Measurements from ENCODE around the gene TIGD1. TPM values are rescaled to one million over a fixed set of nuclear protein-coding genes. Genes with fewer than 3 reads are reported as not detected.
A peak's percentile ranks its signal among the peaks of the same experiment; 100 is the strongest.

Gene TIGD1
- total RNA-seq, 1 experiment from 2014 or later, result 6.0 TPM

- ATAC-seq (no peak), DNase-seq (ENCODE audit: low read depth, low spot score) (no peak)
- H3K4me2 ChIP-seq (ENCODE audit: low read length), result no peak overlapping the region
- BruUV-seq (replicated peaks), result no TSS peak
- RAD21 ChIA-PET (ENCODE audit: low non-redundant PET in 1 of 2, low total read pairs in 2 of 2, uncharacterized antibody in 2 of 2, unreplicated experiment in 2 of 2), result no interaction called here
- CTCF ChIA-PET, result no interaction called here
- H3K27ac ChIP-seq (ENCODE audit: low read depth, low read length), result no peak overlapping the region
- no peaks in the 10 kb centered on the region for H3K4me1 ChIP-seq (ENCODE audit: control insufficient read depth in 1 of 2, insufficient read depth in 2 of 2, low read length in 2 of 2)
- no peaks in the 10 kb centered on the region for H3K27me3 ChIP-seq (ENCODE audit: insufficient read depth, low read length)
- no peaks in the 10 kb centered on the region for H3K9me2 ChIP-seq (ENCODE audit: insufficient read depth)
- intact Hi-C loops (cut with micrococcal nuclease), result no loop called here
- POLR2A ChIA-PET, result no interaction called here
- H3K79me2 ChIP-seq (ENCODE audit: insufficient read depth, low read length), result no peaks in the 10 kb centered on the region
- H3K9me3 ChIP-seq (ENCODE audit: control insufficient read depth in 1 of 2, insufficient read depth in 1 of 2, low read depth in 1 of 2, low read length in 2 of 2), result no peaks in the 10 kb centered on the region
- H2AFZ ChIP-seq (ENCODE audit: low read depth, low read length, poor library complexity, severe bottlenecking), result no peak overlapping the region
- H3K36me3 ChIP-seq (ENCODE audit: control insufficient read depth in 1 of 2, insufficient read depth in 2 of 2, low read length in 2 of 2), result no peaks in the 10 kb centered on the region
- no peak overlapping the region for H3K9ac ChIP-seq (ENCODE audit: low read length)
- H3K4me3 ChIP-seq (replicated peaks in 1 of 2; ENCODE audit: low read depth in 1 of 2, low read length in 2 of 2), result no peak overlapping the region
- TF ChIP-seq CTCF (IDR thresholded peaks at IDR 0.05 in 2 of 3, conservative IDR thresholded peaks at IDR 0.05 in 1 of 3; ENCODE audit: borderline replicate concordance in 1 of 3, insufficient read depth in 1 of 3, low read depth in 2 of 3, low read length in 2 of 3) (peak in 2 of 3 experiments; percentile 12 to 20; a peak in 1 of 6 replicates), CBX3 (IDR thresholded peaks at IDR 0.05; ENCODE audit: low read depth) (no peak)
- no peaks in the 10 kb centered on the region for H4K20me1 ChIP-seq (ENCODE audit: insufficient read depth)
These were observed 42.1 kb downstream of the TIGD1 start for GRCh38 chr2:232508251-232508650.

- CTCF ChIA-PET, result no interaction called here
- BruUV-seq (replicated peaks), result no TSS peak
- ATAC-seq, result no peak
These were observed 43.6 kb downstream of the TIGD1 start for GRCh38 chr2:232506709-232507108.

More at GRCh38 chr2:232506709-232507108, 43.6 kb downstream of the TIGD1 start:
- Histone ChIP-seq H3K4me2 (ENCODE audit: low read length) (no peak overlapping the region), H3K36me3 (ENCODE audit: control insufficient read depth in 1 of 2, insufficient read depth in 2 of 2, low read length in 2 of 2) (no peaks in the 10 kb centered on the region), H3K4me1 (ENCODE audit: control insufficient read depth in 1 of 2, insufficient read depth in 2 of 2, low read length in 2 of 2) (no peaks in the 10 kb centered on the region), H2AFZ (ENCODE audit: low read depth, low read length, poor library complexity, severe bottlenecking) (no peak overlapping the region), H3K27ac (ENCODE audit: low read depth, low read length) (no peak overlapping the region), H3K9me3 (ENCODE audit: control insufficient read depth in 1 of 2, insufficient read depth in 1 of 2, low read depth in 1 of 2, low read length in 2 of 2) (no peaks in the 10 kb centered on the region), H3K9me2 (ENCODE audit: insufficient read depth) (no peaks in the 10 kb centered on the region), H3K27me3 (ENCODE audit: insufficient read depth, low read length) (no peaks in the 10 kb centered on the region), H3K4me3 (replicated peaks in 1 of 2; ENCODE audit: low read depth in 1 of 2, low read length in 2 of 2) (no peak overlapping the region), H3K9ac (ENCODE audit: low read length) (no peak overlapping the region), H3K79me2 (ENCODE audit: insufficient read depth, low read length) (no peaks in the 10 kb centered on the region), H4K20me1 (ENCODE audit: insufficient read depth) (no peaks in the 10 kb centered on the region)
- TF ChIP-seq FOSL1 (IDR thresholded peaks at IDR 0.05; ENCODE audit: low read depth) (no peak), JUND (IDR thresholded peaks at IDR 0.05) (no peak), SRF (IDR thresholded peaks at IDR 0.05; ENCODE audit: low read depth) (no peak), SP1 (IDR thresholded peaks at IDR 0.05; ENCODE audit: low read depth) (no peak), POLR2AphosphoS5 (IDR thresholded peaks at IDR 0.05; ENCODE audit: low read depth, low read length) (no peak), SIN3A (IDR thresholded peaks at IDR 0.05; ENCODE audit: low read depth) (no peak), EGR1 (IDR thresholded peaks at IDR 0.05; ENCODE audit: low read depth) (no peak), MAX (IDR thresholded peaks at IDR 0.05) (no peak), ZBTB33 (IDR thresholded peaks at IDR 0.05; ENCODE audit: extremely low read depth, insufficient replicate concordance, low read length) (no peak)
- POLR2A ChIA-PET, result no interaction called here
- RAD21 ChIA-PET (ENCODE audit: low non-redundant PET in 1 of 2, low total read pairs in 2 of 2, uncharacterized antibody in 2 of 2, unreplicated experiment in 2 of 2), result no interaction called here
- no peak for DNase-seq (ENCODE audit: low read depth, low spot score)
- intact Hi-C loops (cut with micrococcal nuclease), result no loop called here
